ENCODE results near the gene AHCYL2.

AHCYL2 gene

GRCh38 chr7:129421717-129422250, 197.0 kb downstream of the AHCYL2 start:
- Histone ChIP-seq H3K79me2 (ENCODE audit: insufficient read depth, low read length) (no peaks in the 10 kb centered on the region), H3K36me3 (ENCODE audit: insufficient read depth, low read length) (no peaks in the 10 kb centered on the region), H3K4me3 (ENCODE audit: low read depth, low read length, poor library complexity, severe bottlenecking) (no peak overlapping the region), H3F3A (ENCODE audit: insufficient read depth, low read length) (no peaks in the 10 kb centered on the region), H3K4me1 (ENCODE audit: insufficient read depth, low read length, severe bottlenecking) (no peaks in the 10 kb centered on the region), H3K27ac (ENCODE audit: low read depth, low read length, poor library complexity, severe bottlenecking) (no peak overlapping the region), H4K20me1 (ENCODE audit: insufficient read depth, low read length) (no peaks in the 10 kb centered on the region), H3K9ac (ENCODE audit: low read length) (no peak overlapping the region), H3K27me3 (ENCODE audit: insufficient read depth, low read length) (no peaks in the 10 kb centered on the region), H3K9me3 (ENCODE audit: low read length) (no peaks in the 10 kb centered on the region), H3K9me2 (ENCODE audit: low read depth, low read length) (no peaks in the 10 kb centered on the region), H2AFZ (ENCODE audit: low read length) (no peak overlapping the region), H3K4me2 (ENCODE audit: low read length) (no peak overlapping the region)
- TF ChIP-seq CTCF (IDR thresholded peaks at IDR 0.05; ENCODE audit: low read length): no peak
- TF ChIP-seq EZH2 (IDR thresholded peaks at IDR 0.05; ENCODE audit: borderline replicate concordance, low read length): no peak

GRCh38 chr7:129422727-129423126, 197.9 kb downstream of the AHCYL2 start:
- TF ChIP-seq CTCF (IDR thresholded peaks at IDR 0.05; ENCODE audit: low read length) (no peak), EZH2 (IDR thresholded peaks at IDR 0.05; ENCODE audit: borderline replicate concordance, low read length) (no peak)
- H3K36me3 ChIP-seq (ENCODE audit: insufficient read depth, low read length): no peaks in the 10 kb centered on the region
- H3K4me2 ChIP-seq (ENCODE audit: low read length): no peak overlapping the region
- H2AFZ ChIP-seq (ENCODE audit: low read length): no peak overlapping the region
- H3K9ac ChIP-seq (ENCODE audit: low read length): no peak overlapping the region
- H4K20me1 ChIP-seq (ENCODE audit: insufficient read depth, low read length): no peaks in the 10 kb centered on the region
- no peaks in the 10 kb centered on the region for H3K9me2 ChIP-seq (ENCODE audit: low read depth, low read length)
- H3K9me3 ChIP-seq (ENCODE audit: low read length): no peaks in the 10 kb centered on the region
- H3K79me2 ChIP-seq (ENCODE audit: insufficient read depth, low read length): no peaks in the 10 kb centered on the region
- H3K27ac ChIP-seq (ENCODE audit: low read depth, low read length, poor library complexity, severe bottlenecking): no peak overlapping the region
- H3K4me1 ChIP-seq (ENCODE audit: insufficient read depth, low read length, severe bottlenecking): no peaks in the 10 kb centered on the region
- no peaks in the 10 kb centered on the region for H3K27me3 ChIP-seq (ENCODE audit: insufficient read depth, low read length)
- no peak overlapping the region for H3K4me3 ChIP-seq (ENCODE audit: low read depth, low read length, poor library complexity, severe bottlenecking)
- H3F3A ChIP-seq (ENCODE audit: insufficient read depth, low read length): no peaks in the 10 kb centered on the region

GRCh38 chr7:129423700-129424410, 199.0 kb downstream of the AHCYL2 start:
- Histone ChIP-seq H3K9me2 (ENCODE audit: low read depth, low read length) (no peaks in the 10 kb centered on the region), H3K36me3 (ENCODE audit: insufficient read depth, low read length) (no peaks in the 10 kb centered on the region), H3F3A (ENCODE audit: insufficient read depth, low read length) (no peaks in the 10 kb centered on the region), H3K27ac (ENCODE audit: low read depth, low read length, poor library complexity, severe bottlenecking) (no peak overlapping the region), H3K27me3 (ENCODE audit: insufficient read depth, low read length) (no peaks in the 10 kb centered on the region), H3K9ac (ENCODE audit: low read length) (no peak overlapping the region), H3K9me3 (ENCODE audit: low read length) (no peaks in the 10 kb centered on the region), H3K79me2 (ENCODE audit: insufficient read depth, low read length) (no peaks in the 10 kb centered on the region), H3K4me2 (ENCODE audit: low read length) (no peak overlapping the region), H3K4me3 (ENCODE audit: low read depth, low read length, poor library complexity, severe bottlenecking) (no peak overlapping the region), H3K4me1 (ENCODE audit: insufficient read depth, low read length, severe bottlenecking) (no peaks in the 10 kb centered on the region), H2AFZ (ENCODE audit: low read length) (no peak overlapping the region), H4K20me1 (ENCODE audit: insufficient read depth, low read length) (no peaks in the 10 kb centered on the region)
- no peak for TF ChIP-seq CTCF (IDR thresholded peaks at IDR 0.05; ENCODE audit: low read length)
- TF ChIP-seq EZH2 (IDR thresholded peaks at IDR 0.05; ENCODE audit: borderline replicate concordance, low read length): no peak

Data from OCI-LY1 (cell line).